H1 (cell line): Measurements from ENCODE around the gene RTCB. TPM values are rescaled to one million over a fixed set of nuclear protein-coding genes. Genes with fewer than 3 reads are reported as not detected.
A peak's percentile ranks its signal among the peaks of the same experiment; 100 is the strongest.

Source experiments
- CTCF ChIA-PET: fragments of 300-600 bp; sonication (Branson Sonifier 250); formaldehyde crosslinking; loops from one replicate; lab custom pipeline; 2021; ENCODE audit not compliant: partially characterized antibody; lab: Charles Lee
- POLR2A ChIA-PET: fragments of 300-600 bp; sonication (Branson Sonifier 250); formaldehyde crosslinking; loops from one replicate; lab custom pipeline; 2021; ENCODE audit warnings: inconsistent platforms; ENCODE audit not compliant: partially characterized antibody; lab: Charles Lee
- DNase-seq, 2 experiments: peaks; one replicate each; pipeline versions ENCODE4 v3.0.0 to v3.0.0-alpha.2; 2010 to 2022; ENCODE audit warnings: low spot score in 2 of 2, low read depth in 1 of 2, mixed read lengths in 1 of 2
- FAIRE-seq: peaks from 2 replicates; lab custom pipeline; 2011; peaks lifted over from hg19 to GRCh38; lab: Jason Lieb, UNC
- H2AFZ ChIP-seq: 2 replicates; pipeline ENCODE4 v1.8.1; 2012; ENCODE audit warnings: low read length, inconsistent platforms
- H2AK5ac ChIP-seq: 2 replicates; pipeline ENCODE4 v1.6.1; 2013; ENCODE audit warnings: low read depth, low read length
- H2BK120ac ChIP-seq: replicated peaks from 2 replicates; pipeline ENCODE3; 2013; ENCODE audit warnings: low read depth, low read length, inconsistent platforms
- H2BK12ac ChIP-seq: 2 replicates; pipeline ENCODE4 v1.6.1; 2013; ENCODE audit warnings: low read depth, low read length
- H2BK15ac ChIP-seq: 2 replicates; pipeline ENCODE4 v1.6.1; 2013; ENCODE audit warnings: low read length
- H2BK20ac ChIP-seq: 2 replicates; pipeline ENCODE4 v1.6.1; 2013; ENCODE audit warnings: low read length
- H2BK5ac ChIP-seq: 2 replicates; pipeline ENCODE4 v1.6.1; 2013; ENCODE audit warnings: low read depth, low read length
- H3K14ac ChIP-seq: 2 replicates; pipeline ENCODE4 v1.6.1; 2013; ENCODE audit warnings: inconsistent platforms; ENCODE audit not compliant: insufficient read length
- H3K18ac ChIP-seq: 2 replicates; pipeline ENCODE4 v1.6.1; 2013; ENCODE audit warnings: low read length; ENCODE audit errors: extremely low read depth
- H3K23ac ChIP-seq: 2 replicates; pipeline ENCODE4 v1.6.1; 2013; ENCODE audit warnings: inconsistent platforms; ENCODE audit not compliant: insufficient read length
- H3K23me2 ChIP-seq: 2 replicates; pipeline ENCODE4 v1.6.1; 2013; ENCODE audit warnings: low read depth, low read length
- H3K27ac ChIP-seq: 2 replicates; pipeline ENCODE4 v1.6.1; 2011; ENCODE audit warnings: low read depth, low read length, inconsistent platforms
- H3K27me3 ChIP-seq, 4 experiments: replicated peaks in 1 of 4; 1 replicate in 1 of 4; 2 replicates in 3 of 4; pipeline versions ENCODE4 v1.6.1 to v1.8.1; 2011 to 2013; ENCODE audit warnings: low read length in 3 of 4, mild to moderate bottlenecking in 3 of 4, inconsistent platforms in 2 of 4, mixed read lengths in 2 of 4, moderate library complexity in 1 of 4; ENCODE audit not compliant: control insufficient read depth in 3 of 4, insufficient read depth in 3 of 4; ENCODE audit errors: extremely low read depth in 1 of 4
- H3K36me3 ChIP-seq, 4 experiments: 2 replicates each; pipeline versions ENCODE4 v1.6.1 to v1.8.1; 2011 to 2013; ENCODE audit warnings: mild to moderate bottlenecking in 4 of 4, low read length in 3 of 4, moderate library complexity in 2 of 4, control low read depth in 1 of 4, inconsistent platforms in 1 of 4; ENCODE audit not compliant: insufficient read depth in 4 of 4, control insufficient read depth in 2 of 4
- H3K4ac ChIP-seq: replicated peaks from 2 replicates; pipeline ENCODE3; 2013; ENCODE audit warnings: low read length, low read depth, mixed read lengths, inconsistent platforms; ENCODE audit not compliant: insufficient read length
- H3K4me1 ChIP-seq, 4 experiments: replicated peaks in 1 of 4; 1 replicate in 1 of 4; 2 replicates in 3 of 4; pipeline versions ENCODE4 v1.6.1 to v1.8.1; 2011 to 2013; ENCODE audit warnings: low read length in 3 of 4, inconsistent platforms in 2 of 4, mixed read lengths in 1 of 4; ENCODE audit not compliant: insufficient read depth in 4 of 4, control insufficient read depth in 3 of 4
- H3K4me2 ChIP-seq, 2 experiments: 2 replicates each; pipeline versions ENCODE4 v1.6.1 to v1.8.1; 2011 to 2013; ENCODE audit warnings: low read depth in 2 of 2, low read length in 2 of 2, control low read depth in 1 of 2, inconsistent platforms in 1 of 2, mild to moderate bottlenecking in 1 of 2; ENCODE audit not compliant: insufficient read depth in 1 of 2
- H3K4me3 ChIP-seq, 4 experiments: fragments of 200-600, 300-600 bp in 1 of 4; sonication (generic), shearing (Covaris generic), sonication (Bioruptor Twin) in 1 of 4; 2 replicates each; pipeline versions ENCODE4 v1.5.1 to v1.8.1; 2011 to 2016; ENCODE audit warnings: low read length in 4 of 4, low read depth in 3 of 4, control low read depth in 2 of 4, inconsistent platforms in 2 of 4, mild to moderate bottlenecking in 2 of 4, mixed read lengths in 1 of 4, moderate library complexity in 1 of 4; ENCODE audit not compliant: insufficient read depth in 2 of 4; ENCODE audit errors: extremely low read depth in 1 of 4
- H3K56ac ChIP-seq: replicated peaks from 2 replicates; pipeline ENCODE3; 2013; ENCODE audit warnings: low read depth, mild to moderate bottlenecking, mixed read lengths, low read length, inconsistent platforms; ENCODE audit not compliant: insufficient read length
- H3K79me1 ChIP-seq: 2 replicates; pipeline ENCODE4 v1.6.1; 2013; ENCODE audit warnings: low read depth, low read length, control low read depth
- H3K79me2 ChIP-seq, 2 experiments: 2 replicates each; pipeline versions ENCODE4 v1.6.1 to v1.8.1; 2012 to 2013; ENCODE audit warnings: low read length in 2 of 2, mild to moderate bottlenecking in 2 of 2, inconsistent platforms in 1 of 2; ENCODE audit not compliant: insufficient read depth in 2 of 2, control insufficient read depth in 1 of 2
- H3K9ac ChIP-seq, 4 experiments: replicated peaks in 1 of 4; 1 replicate in 1 of 4; 2 replicates in 3 of 4; pipeline versions ENCODE4 v1.6.1 to v1.8.1; 2011 to 2013; ENCODE audit warnings: low read depth in 3 of 4, low read length in 3 of 4, control low read depth in 2 of 4, mild to moderate bottlenecking in 2 of 4, moderate library complexity in 2 of 4, inconsistent platforms in 1 of 4; ENCODE audit errors: extremely low read depth in 1 of 4
- H3K9me3 ChIP-seq, 2 experiments: 2 replicates each; pipeline versions ENCODE4 v1.6.1 to v1.8.1; 2012 to 2013; ENCODE audit warnings: mild to moderate bottlenecking in 2 of 2, moderate library complexity in 2 of 2, control low read depth in 1 of 2, inconsistent platforms in 1 of 2, low read depth in 1 of 2, low read length in 1 of 2, mixed read lengths in 1 of 2; ENCODE audit not compliant: insufficient read depth in 2 of 2
- H4K20me1 ChIP-seq, 2 experiments: replicated peaks in 1 of 2; 2 replicates each; pipeline versions ENCODE3 to v1.8.1; 2011 to 2013; ENCODE audit warnings: inconsistent platforms in 2 of 2, low read length in 2 of 2, mild to moderate bottlenecking in 1 of 2; ENCODE audit not compliant: insufficient read depth in 2 of 2, control insufficient read depth in 1 of 2
- H4K5ac ChIP-seq: 2 replicates; pipeline ENCODE4 v1.6.1; 2013; ENCODE audit warnings: low read length, low read depth, mixed read lengths, inconsistent platforms; ENCODE audit not compliant: insufficient read length
- H4K8ac ChIP-seq: 2 replicates; pipeline ENCODE4 v1.8.0; 2013; ENCODE audit warnings: mild to moderate bottlenecking, moderate library complexity, low read length, inconsistent platforms; ENCODE audit not compliant: insufficient read depth; ENCODE audit errors: extremely low read depth
- H4K91ac ChIP-seq: replicated peaks from 2 replicates; pipeline ENCODE3; 2013; ENCODE audit warnings: low read length, mixed read lengths, inconsistent platforms; ENCODE audit not compliant: insufficient read length
- BACH1 ChIP-seq: IDR thresholded peaks from 2 replicates; pipeline ENCODE4 v1.6.1; 2012; ENCODE audit warnings: low read length, improper control_type of control experiment
- BCL11A ChIP-seq, 2 experiments: IDR thresholded peaks; one replicate each; pipeline ENCODE4 v1.6.1; 2011; ENCODE audit warnings: low read depth in 2 of 2, low read length in 2 of 2, mild to moderate bottlenecking in 2 of 2
- CBX8 ChIP-seq: fragments of 300-800, 300-1000 bp; sonication (generic); IDR thresholded peaks from 2 replicates; pipeline ENCODE4 v1.7.1; 2016; ENCODE audit warnings: low read depth, low read length, borderline replicate concordance
- MAX ChIP-seq: IDR thresholded peaks from 2 replicates; pipeline ENCODE4 v1.6.1; 2012; ENCODE audit warnings: inconsistent platforms
- POLR2AphosphoS5 ChIP-seq: IDR thresholded peaks from 2 replicates; pipeline ENCODE4 v1.6.1; 2011; ENCODE audit warnings: low read depth, low read length
- RXRA ChIP-seq: IDR thresholded peaks from 2 replicates; pipeline ENCODE4 v1.6.1; 2011; ENCODE audit warnings: low read depth, mild to moderate bottlenecking, low read length, moderate library complexity; ENCODE audit not compliant: insufficient read depth
- SIX5 ChIP-seq: IDR thresholded peaks from 2 replicates; pipeline ENCODE4 v1.6.1; 2011; ENCODE audit warnings: mild to moderate bottlenecking, low read depth, low read length
- SRF ChIP-seq: IDR thresholded peaks from 2 replicates; pipeline ENCODE4 v1.6.1; 2011; ENCODE audit warnings: mild to moderate bottlenecking, low read depth, low read length, moderate library complexity
- WGBS, 2 experiments: shearing (Covaris generic) in 1 of 2; methylation state at CpG; one replicate each; pipeline versions ENCODE4 v1.1.6 to v1.1.7; 2013 to 2015; ENCODE audit warnings: low lambda C conversion rate in 2 of 2, mixed read lengths in 2 of 2, inconsistent platforms in 1 of 2, low coverage in 1 of 2, missing lambda C conversion rate in 1 of 2; ENCODE audit not compliant: insufficient replicate concordance in 2 of 2, insufficient coverage in 1 of 2, insufficient read length in 1 of 2; ENCODE audit errors: extremely low coverage in 1 of 2, missing lambda C conversion rate in 1 of 2; 5-methylcytosine and 5-hydroxymethylcytosine counted together
- polyA plus RNA-seq, 7 experiments: library from polyadenylated mRNA; depleted of rRNA in 3 of 7; stranded (reverse) in 5 of 7; unstranded in 2 of 7; fragments of >200 nt in 5 of 7; fragments of 200-250 nt in 2 of 7; gene quantifications; 1 replicate in 5 of 7; 2 replicates in 1 of 7; 4 replicates in 1 of 7; pipeline versions ENCODE4 v1.2.1 to v1.2.3, GENCODE V29; 2011 to 2013; ENCODE audit warnings: missing spikeins in 2 of 7, mixed read lengths in 2 of 7
- total RNA-seq: library from RNA; stranded (reverse); fragmentation: NEBNext Ultra II Directional; extraction: Animal tissue kit (Norgen Biotek cat#: 25700); gene quantifications from 2 replicates; pipeline ENCODE4 v1.2.1, GENCODE V29; 2021
- TF ChIP-seq, protein P1 (sequence below): IDR thresholded peaks from 2 replicates; pipeline ENCODE4 v1.6.1; 2012; ENCODE audit warnings: inconsistent platforms

Gene RTCB
- total and polyA plus RNA-seq, 2 of the 8 experiments (the other 6 are each of a cell fraction or from before 2014, with no cell fraction given), result 104 to 114 TPM

- Histone ChIP-seq H3K14ac (no peak overlapping the region), H3K4me2 (peak overlapping the region; percentile 79 to 98; a peak in 3 of 4 replicates), H2AFZ (no peak overlapping the region), H4K8ac (no peak overlapping the region), H4K20me1 (peaks cover 2 to 4% of the 10 kb centered on the region in 2 experiments), H2BK15ac (no peak overlapping the region), H3K9ac (no peak overlapping the region), H2BK20ac (no peak overlapping the region), H3K27me3 (no peaks in the 10 kb centered on the region; a peak in 1 of 7 replicates), H3K9me3 (no peaks in the 10 kb centered on the region), H3K4me1 (no peaks in the 10 kb centered on the region; a peak in 1 of 7 replicates), H3K18ac (no peak overlapping the region), H3K23me2 (peaks cover 3% of the 10 kb centered on the region; the same call in 1 of the 2 replicates), H2BK12ac (no peak overlapping the region), H3K27ac (no peak overlapping the region), H4K5ac (no peak overlapping the region), H4K91ac (no peak overlapping the region), H3K36me3 (peaks cover 7 to 34% (median 24%) of the 10 kb centered on the region in 4 experiments), H3K23ac (no peak overlapping the region), H2BK5ac (no peak overlapping the region), H3K4me3 (peak overlapping the region in 2 of 4 experiments; percentile 84 to 90; a peak in 4 of 8 replicates), H3K79me2 (peaks cover 13 to 23% of the 10 kb centered on the region in 2 experiments), H2BK120ac (no peak overlapping the region), H3K79me1 (peaks cover 3% of the 10 kb centered on the region; the same call in 1 of the 2 replicates), H3K56ac (no peak overlapping the region), H3K4ac (no peak overlapping the region), H2AK5ac (no peak overlapping the region)
- CTCF ChIA-PET, result interaction anchor here (2.7 to 2.8 kb wide), 2 partner anchors 12 to 21 kb away, joined by 9 to 26 read pairs; no protein-coding TSS in a partner anchor
- TF ChIP-seq CBX8 (no peak), BACH1 (no peak), RXRA (no peak), POLR2AphosphoS5 (no peak), SIX5 (no peak), MAX (no peak), BCL11A (IDR thresholded peaks at IDR 0.05; ENCODE audit: low read depth in 2 of 2, low read length in 2 of 2) (no peak), SRF (no peak)
- TF ChIP-seq, protein P1, sequence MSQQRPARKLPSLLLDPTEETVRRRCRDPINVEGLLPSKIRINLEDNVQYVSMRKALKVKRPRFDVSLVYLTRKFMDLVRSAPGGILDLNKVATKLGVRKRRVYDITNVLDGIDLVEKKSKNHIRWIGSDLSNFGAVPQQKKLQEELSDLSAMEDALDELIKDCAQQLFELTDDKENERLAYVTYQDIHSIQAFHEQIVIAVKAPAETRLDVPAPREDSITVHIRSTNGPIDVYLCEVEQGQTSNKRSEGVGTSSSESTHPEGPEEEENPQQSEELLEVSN, result no peak
- DNase-seq (no peak), FAIRE-seq (no peak)
- POLR2A ChIA-PET, result interaction anchor here (1.1 kb wide), 1 partner anchor 11 kb away, joined by 3 read pairs; no protein-coding TSS in a partner anchor
- WGBS, 2 experiments, result 93% methylated on average over 4 of the region's 4 CpGs; no CpG with 5 or more reads in 1 of the 2 experiments
Observed at GRCh38 chr22:32410459-32410858, 1.6 kb downstream of the RTCB start.
